D341Med (cell line): ENCODE data around the gene C1QTNF5.

Experiments used
- DNase-seq: peaks from one replicate; pipeline ENCODE4 v3.0.0; 2012; ENCODE audit warnings: low spot score

The C1QTNF5 gene

GRCh38 chr11:119373059-119373920 is 32.6 kb upstream of the C1QTNF5 start:
- no peak for DNase-seq

- DNase-seq = no peak
Observed at GRCh38 chr11:119372260-119373058, 31.8 kb upstream of the C1QTNF5 start.

GRCh38 chr11:119371778-119372182 is 31.1 kb upstream of the C1QTNF5 start:
- DNase-seq = peak; percentile 65

- DNase-seq = no peak
Observed at GRCh38 chr11:119371067-119371601, 30.5 kb upstream of the C1QTNF5 start.

GRCh38 chr11:119370486-119371046 is 29.9 kb upstream of the C1QTNF5 start:
- peak; percentile 57 for DNase-seq

- DNase-seq = peak; percentile 54
Observed at GRCh38 chr11:119369132-119369925, 28.6 kb upstream of the C1QTNF5 start.

GRCh38 chr11:119368121-119369034 is 27.7 kb upstream of the C1QTNF5 start:
- DNase-seq = peak; percentile 86

GRCh38 chr11:119367661-119368120 is 27.0 kb upstream of the C1QTNF5 start:
- no peak for DNase-seq

GRCh38 chr11:119366690-119367620 is 26.3 kb upstream of the C1QTNF5 start:
- DNase-seq = no peak

GRCh38 chr11:119365071-119365591 is 24.4 kb upstream of the C1QTNF5 start:
- no peak for DNase-seq

- DNase-seq = peak; percentile 90
Observed at GRCh38 chr11:119363851-119364590, 23.3 kb upstream of the C1QTNF5 start.

- no peak for DNase-seq
Observed at GRCh38 chr11:119363081-119363850, 22.6 kb upstream of the C1QTNF5 start.

- DNase-seq = no peak
Observed at GRCh38 chr11:119362741-119363080, 22.0 kb upstream of the C1QTNF5 start.

GRCh38 chr11:119361941-119362725 is 21.4 kb upstream of the C1QTNF5 start:
- DNase-seq = no peak

GRCh38 chr11:119361056-119361787 is 20.5 kb upstream of the C1QTNF5 start:
- DNase-seq = peak; percentile 77
